Measurements from ENCODE around the gene YIPF3.
A peak's percentile ranks its signal among the peaks of the same experiment; 100 is the strongest.

The YIPF3 gene

DNA sequence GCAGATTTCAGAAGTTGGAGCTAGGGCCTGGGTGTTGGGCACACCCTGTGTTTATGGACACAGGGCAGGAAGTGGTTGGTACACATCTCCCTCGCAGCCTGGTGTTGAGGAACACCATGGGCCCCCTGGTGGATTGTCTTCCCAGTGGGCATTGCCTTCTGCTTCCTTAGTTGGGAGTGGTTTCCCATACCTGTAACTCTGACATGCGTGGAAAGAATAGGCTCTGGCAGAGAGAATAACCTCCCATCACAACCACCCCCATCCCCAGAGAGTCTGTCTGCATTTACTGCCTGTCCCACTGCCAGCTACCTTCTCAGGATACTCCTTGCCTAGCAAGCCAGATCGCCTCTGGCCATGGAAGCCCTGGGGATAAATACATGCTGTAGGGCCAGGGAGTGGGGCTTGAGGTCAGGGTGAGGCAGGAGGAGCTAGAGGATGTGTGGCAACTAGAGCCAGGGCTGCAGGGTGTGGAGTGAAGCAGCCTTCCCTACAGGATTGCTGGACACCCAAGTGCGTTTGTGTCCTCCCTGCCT, 21.3 kb downstream of the YIPF3 start:
- no peak overlapping the region for H3K4me3 ChIP-seq (ENCODE audit: low read length)
- peak; percentile 37 for DNase-seq (ENCODE audit: low read depth, low spot score)

DNA sequence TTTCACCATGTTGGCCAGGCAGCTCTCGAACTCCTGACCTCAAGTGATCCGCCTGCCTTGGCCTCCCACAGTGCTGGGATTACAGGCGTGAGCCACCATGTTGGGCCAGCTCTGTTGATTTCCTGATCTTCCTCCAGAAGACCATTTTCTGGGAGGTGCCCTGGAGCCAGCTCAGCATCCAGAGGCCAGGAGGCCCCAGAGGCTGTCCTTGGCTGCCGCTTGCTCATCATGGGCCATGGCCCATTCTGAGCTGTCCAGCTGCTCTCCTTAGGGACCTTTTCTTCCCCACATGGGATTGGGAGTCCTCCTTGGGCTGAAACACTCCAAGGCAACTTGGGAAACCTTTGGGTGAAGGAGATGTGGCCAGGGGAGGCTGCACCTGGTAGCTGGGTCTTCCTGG, 22.0 kb downstream of the YIPF3 start:
- no peak for DNase-seq (ENCODE audit: low read depth, low spot score)
- H3K4me3 ChIP-seq (ENCODE audit: low read length) = no peak overlapping the region

DNA sequence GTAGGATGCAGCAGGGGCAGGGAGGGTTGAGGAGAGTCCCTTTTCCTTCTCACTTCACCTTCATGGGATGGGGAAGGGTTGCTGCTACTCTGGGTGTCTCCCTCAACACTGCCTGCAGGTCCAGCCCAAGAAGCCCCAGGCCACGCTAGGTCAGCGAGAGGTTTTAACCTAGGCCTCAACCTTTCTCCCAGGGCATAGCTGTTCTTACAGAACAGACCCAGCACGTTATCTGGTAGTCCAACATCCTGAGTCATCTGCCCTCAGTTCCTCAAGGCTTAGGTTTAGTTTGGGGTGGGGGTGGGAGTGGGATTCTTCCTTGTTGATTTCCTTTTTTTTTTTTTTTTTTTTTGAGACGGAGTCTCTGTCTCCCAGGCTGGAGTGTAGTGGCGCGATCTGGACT, 22.4 kb downstream of the YIPF3 start:
- H3K4me3 ChIP-seq (ENCODE audit: low read length) = no peak overlapping the region
- no peak for DNase-seq (ENCODE audit: low read depth, low spot score)

DNA sequence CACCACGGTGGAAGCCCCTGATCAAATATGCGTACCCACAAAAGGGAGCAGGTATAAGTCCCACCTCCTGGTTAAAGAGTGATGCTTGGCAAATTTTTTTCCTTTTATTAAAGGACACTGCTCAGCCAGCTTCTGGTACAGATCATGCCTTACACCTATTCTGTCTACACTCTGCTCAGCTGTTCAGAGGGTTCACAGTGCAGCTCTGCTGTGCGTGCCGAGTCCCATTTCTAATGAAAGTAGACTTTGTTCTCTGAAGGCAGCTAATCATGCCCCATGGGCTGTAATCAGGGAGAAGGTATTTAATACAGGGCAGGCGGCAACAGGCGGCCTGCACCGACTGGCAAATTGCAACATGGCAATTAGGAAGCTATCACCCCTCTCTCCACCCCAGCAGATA, 22.9 kb downstream of the YIPF3 start:
- no peak overlapping the region for H3K4me3 ChIP-seq (ENCODE audit: low read length)
- DNase-seq (ENCODE audit: low read depth, low spot score) = no peak

DNA sequence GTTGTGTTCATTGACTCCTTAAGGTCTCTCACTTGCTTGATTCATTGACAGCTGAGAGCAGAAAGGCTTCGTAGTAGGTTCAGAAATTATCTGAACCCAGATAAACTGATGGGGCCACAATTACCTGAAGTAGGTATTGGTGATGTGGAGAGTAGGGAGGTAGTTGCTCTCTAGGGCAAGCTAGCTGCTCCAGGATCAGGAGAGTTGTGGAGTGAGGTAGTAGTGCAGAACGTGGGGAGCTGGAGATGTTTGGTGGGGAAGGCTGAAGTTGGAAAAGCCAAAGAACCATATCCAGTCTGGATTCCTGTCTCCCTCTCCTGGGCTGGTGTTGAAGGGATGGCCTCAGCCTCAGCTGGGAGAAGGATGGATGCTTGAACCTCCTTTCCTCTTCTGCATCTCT, 23.5 kb downstream of the YIPF3 start:
- DNase-seq (ENCODE audit: low read depth, low spot score) = no peak
- no peak overlapping the region for H3K4me3 ChIP-seq (ENCODE audit: low read length)

DNA sequence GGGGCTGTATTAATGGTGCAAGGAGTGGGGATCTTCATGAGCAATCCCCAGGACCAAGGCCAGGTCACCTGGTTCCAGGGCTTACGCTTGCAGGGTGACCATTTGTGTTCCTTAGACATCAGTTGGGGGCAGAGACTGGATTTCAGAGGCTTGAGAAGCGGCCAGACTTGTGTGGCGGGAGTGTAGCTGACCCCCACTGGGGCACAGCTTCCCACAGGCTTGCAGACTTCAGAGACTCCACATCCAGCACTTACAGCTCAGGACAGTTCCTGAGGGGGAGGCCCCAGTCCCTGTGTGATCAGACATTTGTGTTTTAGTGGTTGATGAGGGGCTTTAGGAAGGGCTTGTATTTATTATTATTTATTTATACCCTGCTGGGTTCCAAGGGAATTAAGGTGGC, 24.1 kb downstream of the YIPF3 start:
- DNase-seq (ENCODE audit: low read depth, low spot score) = no peak
- H3K4me3 ChIP-seq (ENCODE audit: low read length) = no peak overlapping the region

DNA sequence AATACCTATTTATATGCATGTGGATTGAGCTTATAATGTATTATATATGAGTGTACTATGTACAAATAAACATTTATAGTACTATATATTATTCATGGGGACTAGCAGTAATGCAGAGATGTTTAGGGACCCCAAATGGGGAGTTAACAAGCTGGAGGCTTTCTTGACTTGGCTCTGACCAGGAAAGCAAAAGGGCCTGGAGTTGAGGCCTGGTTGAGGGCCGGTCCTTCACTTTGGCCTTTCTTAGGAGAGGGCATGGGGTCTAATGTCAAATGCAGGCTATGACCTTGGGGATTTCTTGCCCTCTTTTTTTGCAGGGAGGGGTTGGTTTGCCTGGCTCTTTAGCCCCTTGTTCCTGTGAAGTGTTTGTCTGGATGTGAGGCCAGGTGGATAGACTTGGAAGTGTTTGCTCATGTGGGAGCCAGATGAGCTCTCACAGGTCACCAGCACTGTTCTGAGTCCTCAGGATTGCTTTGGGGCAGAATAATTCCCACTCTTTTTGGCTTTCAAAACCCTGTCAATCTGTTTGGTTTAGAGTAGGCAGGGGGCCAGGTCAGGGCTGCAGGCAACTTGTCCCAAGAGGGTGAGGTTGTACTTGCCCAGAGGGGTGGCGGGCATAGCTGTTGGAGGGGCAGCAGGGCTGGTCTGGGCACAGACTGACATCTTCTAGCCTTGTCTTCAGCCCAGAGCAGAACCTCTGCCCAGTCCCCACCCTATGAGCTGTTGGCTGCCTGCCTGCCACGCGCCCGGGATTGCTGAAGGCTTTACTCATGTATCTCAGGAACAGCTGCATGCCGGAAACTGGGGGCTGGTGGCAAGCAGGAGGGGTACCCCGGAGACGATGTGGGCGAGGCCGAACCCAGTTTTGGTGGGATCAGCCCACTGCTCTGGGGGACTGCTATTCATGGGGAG, 24.7 kb downstream of the YIPF3 start:
- no peak for DNase-seq (ENCODE audit: low read depth, low spot score)
- no peak overlapping the region for H3K4me3 ChIP-seq (ENCODE audit: low read length)

DNA sequence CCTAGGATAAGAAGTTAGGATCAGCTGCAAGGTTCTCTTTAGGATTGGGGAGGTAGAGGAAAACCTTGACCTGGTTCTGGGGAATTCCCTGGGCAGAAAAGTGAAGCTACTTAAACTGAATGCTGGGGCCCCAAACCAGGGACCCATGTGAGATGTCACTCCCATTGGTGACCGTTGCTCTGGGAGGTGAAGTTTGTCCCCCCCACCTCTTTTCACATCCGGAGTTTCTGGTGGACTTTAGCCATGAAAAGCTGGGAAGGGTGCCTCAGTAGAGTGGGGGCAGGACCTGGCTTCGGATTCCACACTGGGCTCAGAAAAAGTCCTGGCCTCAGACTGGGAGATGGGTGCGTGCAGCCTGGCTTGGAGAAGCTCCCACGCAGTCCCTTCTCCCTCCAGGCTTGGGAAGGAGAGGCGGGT, 26.2 kb downstream of the YIPF3 start:
- no peak overlapping the region for H3K4me3 ChIP-seq (ENCODE audit: low read length)
- DNase-seq (ENCODE audit: low read depth, low spot score) = no peak

DNA sequence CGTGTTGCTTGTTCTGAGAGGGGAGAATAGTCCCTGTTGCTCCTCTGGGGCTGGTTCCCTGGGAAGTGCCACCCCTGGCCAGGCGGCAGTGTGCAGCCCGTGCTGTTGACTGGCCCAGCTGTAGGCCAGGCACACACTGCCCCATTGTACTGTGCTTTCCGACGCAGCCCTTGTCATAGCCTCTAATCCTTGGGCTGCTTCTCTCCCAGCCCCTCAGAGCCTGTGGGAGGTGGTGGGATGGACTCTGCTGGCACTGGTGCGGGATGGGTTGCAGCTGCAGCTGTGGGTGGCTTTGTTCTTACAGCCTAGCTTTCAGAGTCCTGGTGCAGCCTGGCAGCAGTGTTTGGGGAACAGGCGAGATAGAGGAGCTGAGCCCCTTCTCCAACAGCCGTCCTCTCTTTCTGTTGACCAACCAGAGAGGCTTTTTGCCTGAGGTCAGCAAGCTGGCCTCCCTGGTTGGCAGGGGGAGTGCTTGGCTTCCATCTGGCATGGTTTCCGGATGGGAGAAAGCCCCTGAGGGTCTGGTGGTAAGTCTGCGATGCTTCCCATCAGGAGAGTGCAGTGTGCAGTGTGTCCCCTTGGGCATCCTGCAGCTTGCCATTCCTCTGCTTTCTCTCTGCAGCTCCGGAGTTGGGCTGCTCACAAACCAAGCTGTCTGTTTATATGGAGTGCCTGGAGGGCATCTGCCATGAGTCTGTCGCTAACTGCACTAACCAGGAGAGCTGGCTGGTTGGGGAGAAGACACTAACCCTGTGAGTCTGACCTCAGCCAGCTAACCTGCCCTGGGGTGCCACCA, 27.3 kb downstream of the YIPF3 start:
- no peak overlapping the region for H3K4me3 ChIP-seq (ENCODE audit: low read length)
- DNase-seq (ENCODE audit: low read depth, low spot score) = no peak

DNA sequence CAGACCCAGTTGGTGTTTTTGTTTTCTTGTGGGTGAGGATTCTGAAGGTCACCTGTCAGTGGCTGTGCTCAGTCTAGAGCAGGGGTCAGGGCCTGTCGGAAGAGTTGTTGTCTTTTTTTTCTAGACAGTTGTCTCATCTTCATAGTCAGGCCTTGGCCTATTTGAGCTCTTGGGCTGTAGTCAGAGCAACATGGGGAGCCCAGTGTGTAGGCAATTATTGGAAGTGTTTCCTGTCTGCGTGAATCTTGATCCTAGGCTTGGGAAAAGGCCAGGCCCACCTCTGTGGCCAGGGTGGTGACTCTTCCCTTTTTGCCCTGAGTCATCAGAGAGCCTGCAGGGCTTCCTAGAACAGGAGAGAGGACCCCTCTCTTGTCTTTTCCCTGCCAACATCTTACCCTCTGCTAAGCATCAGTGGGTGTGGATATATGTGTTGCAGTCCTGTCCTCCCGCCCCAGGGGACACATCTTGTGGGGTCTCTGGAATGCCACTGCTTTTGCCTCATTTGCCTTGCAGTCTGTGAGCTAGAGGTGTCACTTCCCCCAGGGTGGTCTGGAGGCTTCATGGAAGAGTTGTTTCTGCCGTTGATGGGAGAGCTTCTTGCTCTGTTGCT, 28.0 kb downstream of the YIPF3 start:
- no peak for DNase-seq (ENCODE audit: low read depth, low spot score)
- no peak overlapping the region for H3K4me3 ChIP-seq (ENCODE audit: low read length)

DNA sequence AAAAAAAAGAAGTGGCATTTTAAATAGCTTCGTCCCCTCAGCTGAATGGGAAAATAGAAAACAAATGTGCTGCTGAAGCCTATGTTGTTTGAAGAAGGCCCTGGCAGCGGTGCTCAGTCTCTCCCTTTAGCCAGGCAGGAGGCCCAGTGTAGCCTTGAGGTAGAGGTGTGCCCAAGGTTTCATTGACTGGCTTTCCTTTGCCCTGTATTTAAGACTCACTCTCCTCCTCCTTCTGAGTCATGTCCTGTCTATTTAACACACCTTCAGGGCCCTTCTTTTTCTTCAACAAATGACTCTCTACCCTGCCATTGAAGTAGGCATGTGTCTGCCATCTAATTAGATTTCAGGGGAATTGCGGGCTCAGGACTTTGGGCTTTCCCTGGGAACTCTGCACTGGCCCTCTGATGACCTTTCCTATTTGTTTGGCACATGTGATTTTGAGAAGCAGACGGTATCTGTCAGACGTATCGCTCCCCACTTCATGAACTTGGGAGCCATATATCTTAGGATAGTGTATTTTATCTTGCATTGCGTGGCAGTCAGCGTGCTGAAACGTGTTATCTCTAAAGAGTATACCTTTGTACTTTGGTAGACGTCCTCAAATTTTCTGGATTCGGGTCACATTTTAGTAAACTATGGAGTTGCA, 35.0 kb downstream of the YIPF3 start:
- no peak overlapping the region for H3K4me3 ChIP-seq (ENCODE audit: low read length)

DNA sequence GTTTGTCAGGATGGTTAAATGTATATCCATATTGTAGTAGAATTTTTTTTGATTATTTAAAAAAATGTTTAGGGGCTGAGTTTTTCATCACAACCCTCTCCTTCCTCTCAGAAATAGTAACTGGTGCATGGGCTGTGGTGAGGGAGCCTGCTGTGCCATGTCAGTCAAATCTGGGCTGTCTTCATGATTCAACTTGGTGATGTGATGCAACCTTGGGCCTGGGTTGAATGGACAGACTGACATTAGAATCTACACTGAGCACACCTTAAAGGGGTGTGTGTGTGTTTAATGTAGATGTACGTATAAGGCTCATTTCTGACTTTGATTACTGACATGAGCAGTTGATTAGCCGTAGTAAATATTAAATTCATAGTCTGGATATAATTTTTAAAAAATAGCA, 35.7 kb downstream of the YIPF3 start:
- no peak for DNase-seq (ENCODE audit: low read depth, low spot score)
- H3K4me3 ChIP-seq (ENCODE audit: low read length) = no peak overlapping the region

More for the DNA sequence above, 35.0 kb downstream of the YIPF3 start:
- no peak for DNase-seq (ENCODE audit: low read depth, low spot score)

DNA sequence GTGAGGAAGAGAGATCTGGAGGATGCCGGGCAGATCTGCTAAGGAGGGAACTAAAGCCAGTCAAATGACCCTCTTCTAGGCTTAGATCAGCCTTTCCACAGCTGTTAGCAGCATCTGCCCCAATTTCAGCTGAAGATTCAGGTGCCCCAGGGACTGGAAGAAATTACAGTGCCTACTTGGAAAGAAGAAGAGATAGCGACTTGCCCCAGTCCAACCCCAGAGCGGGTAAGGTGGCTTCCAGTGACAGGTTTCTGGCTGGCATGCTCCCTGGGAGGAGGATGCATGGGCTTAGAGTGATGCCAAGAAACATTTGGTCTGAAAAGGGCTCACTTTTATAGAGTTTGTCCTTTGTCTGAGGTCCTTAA, 38.7 kb downstream of the YIPF3 start:
- no peak for DNase-seq (ENCODE audit: low read depth, low spot score)
- H3K4me3 ChIP-seq (ENCODE audit: low read length) = peak overlapping the region; percentile 80

DNA sequence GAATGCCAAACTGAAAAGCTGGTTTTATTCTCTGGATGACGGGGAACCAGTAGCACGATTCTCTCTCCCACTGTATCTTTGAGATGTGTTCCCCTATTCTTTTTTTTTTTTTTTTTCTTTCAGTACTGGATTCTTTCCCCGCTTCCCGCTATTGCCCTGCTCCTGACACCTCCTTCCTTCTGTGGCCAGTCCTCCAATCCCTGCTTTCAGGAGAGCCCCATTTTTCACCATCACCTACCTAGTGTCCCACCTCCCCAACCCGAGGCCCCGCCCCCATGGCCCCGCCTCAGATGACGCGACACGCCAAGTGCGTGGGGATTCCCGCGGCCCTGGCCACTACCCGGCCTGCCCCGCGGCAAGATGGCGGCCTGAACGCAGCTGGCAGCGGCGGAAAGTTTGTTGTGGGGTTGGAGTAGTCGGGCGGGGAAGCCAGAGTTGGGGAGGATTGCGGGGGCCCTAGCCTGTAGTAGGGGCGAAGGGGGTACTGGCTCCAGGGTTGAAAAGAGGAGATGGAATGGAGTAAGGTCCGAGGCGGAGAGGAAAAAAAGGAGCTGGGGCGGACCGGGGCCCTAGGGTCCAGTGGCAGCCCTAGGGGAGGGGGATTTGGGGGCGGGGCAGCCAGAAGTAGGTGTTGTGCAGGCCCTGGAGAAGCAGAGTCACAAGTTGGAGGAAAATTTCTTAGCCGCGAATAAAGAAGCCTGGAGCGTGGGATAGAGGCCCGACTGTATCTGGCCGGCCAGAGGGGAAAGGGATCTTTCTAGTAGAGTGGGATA, 39.3 kb downstream of the YIPF3 start, which contains the start of gene TJAP1:
TSS of gene TJAP1 (plus strand) at position 336 of the 773 bp plus-strand sequence. CDS start 21,432 bp downstream, outside the sequence.
- H3K4me3 ChIP-seq (ENCODE audit: low read length) = peak within 1 kb of the TSS; percentile 80
- peak; percentile 67 for DNase-seq (ENCODE audit: low read depth, low spot score)

DNA sequence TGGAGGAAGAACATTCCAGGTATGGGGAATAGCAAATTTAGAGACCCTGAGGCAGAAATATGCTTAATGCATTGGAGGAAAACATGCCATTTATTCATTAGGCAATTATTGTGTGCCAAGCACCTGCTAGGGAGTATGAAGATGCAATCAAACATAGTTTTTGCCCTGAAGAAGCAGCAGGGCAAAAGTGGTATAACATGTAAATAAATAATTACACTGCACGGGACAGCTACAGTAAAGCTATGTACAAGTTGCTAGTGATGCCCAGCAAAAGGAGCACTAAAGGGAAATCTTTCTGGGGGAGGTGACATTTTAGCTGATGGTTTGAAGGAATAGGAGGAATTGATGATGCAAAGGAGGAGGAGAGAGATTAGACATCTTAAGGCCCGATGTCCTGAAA, 40.0 kb downstream of the YIPF3 start:
- H3K4me3 ChIP-seq (ENCODE audit: low read length) = peak overlapping the region; percentile 80
- no peak for DNase-seq (ENCODE audit: low read depth, low spot score)

DNA sequence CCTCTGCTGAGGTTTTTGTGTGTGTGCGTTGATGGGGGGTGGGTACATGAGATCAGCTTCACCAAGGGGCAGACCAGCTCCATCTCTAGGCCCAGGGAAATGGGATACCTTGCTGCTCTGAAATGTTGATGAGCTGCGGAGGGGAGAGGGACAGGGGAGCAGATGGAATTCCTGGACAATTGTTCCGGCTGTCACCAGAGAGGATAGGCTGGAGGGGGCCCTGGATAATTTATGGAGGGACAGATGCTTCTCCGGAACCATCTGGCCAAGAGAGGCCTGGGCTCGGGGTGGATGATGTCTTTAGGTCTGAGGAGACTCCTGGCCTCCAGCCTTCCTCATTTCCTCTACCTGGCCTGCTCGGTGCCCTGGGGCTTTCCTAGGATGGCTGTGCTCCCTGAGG, 41.2 kb downstream of the YIPF3 start:
- H3K4me3 ChIP-seq (ENCODE audit: low read length) = no peak overlapping the region
- no peak for DNase-seq (ENCODE audit: low read depth, low spot score)

DNA sequence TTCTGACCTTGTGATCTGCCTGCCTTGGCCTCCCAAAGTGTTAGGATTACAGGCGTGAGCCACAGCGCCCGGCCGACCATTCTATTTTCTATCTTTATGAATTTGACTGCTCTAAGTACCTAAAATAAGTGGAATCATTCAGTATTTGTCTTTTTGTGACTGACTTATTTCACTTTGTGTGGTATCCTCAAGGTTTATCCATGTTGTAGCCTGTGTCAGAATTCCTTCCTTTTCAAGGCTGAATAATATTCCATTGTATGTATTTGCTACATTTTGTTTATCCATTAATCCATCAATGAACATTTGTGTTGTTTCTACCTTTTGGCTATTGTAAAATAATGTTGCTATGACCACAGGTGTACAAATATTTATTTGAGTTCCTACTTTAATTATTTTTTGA, 44.2 kb downstream of the YIPF3 start:
- H3K4me3 ChIP-seq (ENCODE audit: low read length) = no peak overlapping the region
- no peak for DNase-seq (ENCODE audit: low read depth, low spot score)

DNA sequence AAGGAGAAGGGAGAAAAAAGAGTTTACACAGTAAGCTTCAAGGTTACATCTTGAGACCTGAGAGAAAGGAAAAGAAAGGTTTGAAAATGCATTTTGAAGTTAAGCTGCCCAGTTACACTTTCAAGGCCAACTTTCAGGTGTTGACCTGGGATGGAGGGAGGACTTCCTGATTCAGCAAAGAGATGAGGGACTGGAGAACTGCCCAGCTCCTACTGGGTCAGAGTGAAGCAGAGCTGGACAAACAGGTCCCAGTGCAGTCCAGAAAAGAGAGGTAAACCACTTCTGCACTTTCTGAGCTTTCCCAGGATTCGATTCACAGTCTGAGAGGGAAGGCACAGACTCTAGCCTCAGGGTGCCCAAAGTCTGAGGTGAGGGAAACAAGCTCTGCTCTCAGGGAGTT, 45.3 kb downstream of the YIPF3 start:
- no peak for DNase-seq (ENCODE audit: low read depth, low spot score)
- H3K4me3 ChIP-seq (ENCODE audit: low read length) = no peak overlapping the region

Data from Jurkat, Clone E6-1 (cell line).